DOHH2 (cell line): Measurements from ENCODE around the gene ZBTB7C.

Experiments used
- EZH2phosphoT487 ChIP-seq: fragments of 200-600 bp; sonication (generic); IDR thresholded peaks from 2 replicates; pipeline ENCODE4 v1.6.1; 2017; ENCODE audit warnings: borderline replicate concordance, mild to moderate bottlenecking, antibody characterized with exemption, low read length, moderate library complexity, mixed read lengths
- TF ChIP-seq, protein P1 (sequence below): fragments of 200-600 bp; sonication (generic); IDR thresholded peaks from one replicate; pipeline ENCODE4 v1.5.1; 2014; ENCODE audit warnings: antibody characterized with exemption, mild to moderate bottlenecking, low read depth, low read length; ENCODE audit not compliant: poor library complexity, severe bottlenecking

DNA sequence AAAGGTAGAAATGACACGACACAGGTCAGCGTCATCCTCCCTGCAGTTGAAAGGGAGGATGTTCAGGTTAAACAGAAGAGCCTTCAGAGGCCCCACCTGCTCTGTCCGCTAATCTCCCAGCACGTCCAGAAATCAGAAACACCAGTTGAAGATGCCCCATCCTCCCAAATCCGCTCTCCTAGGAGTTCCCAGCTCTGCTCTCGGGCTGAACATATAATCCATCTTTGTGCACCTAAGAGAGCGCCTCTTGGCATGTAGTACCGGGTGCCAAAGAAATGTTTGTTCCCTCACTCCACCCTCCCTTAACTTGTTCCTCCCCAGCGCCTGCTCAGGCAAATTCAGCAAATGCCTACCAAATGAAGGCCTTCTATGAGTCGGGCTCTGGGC lies 333.5 kb downstream of the ZBTB7C start:
- TF ChIP-seq, protein P1, sequence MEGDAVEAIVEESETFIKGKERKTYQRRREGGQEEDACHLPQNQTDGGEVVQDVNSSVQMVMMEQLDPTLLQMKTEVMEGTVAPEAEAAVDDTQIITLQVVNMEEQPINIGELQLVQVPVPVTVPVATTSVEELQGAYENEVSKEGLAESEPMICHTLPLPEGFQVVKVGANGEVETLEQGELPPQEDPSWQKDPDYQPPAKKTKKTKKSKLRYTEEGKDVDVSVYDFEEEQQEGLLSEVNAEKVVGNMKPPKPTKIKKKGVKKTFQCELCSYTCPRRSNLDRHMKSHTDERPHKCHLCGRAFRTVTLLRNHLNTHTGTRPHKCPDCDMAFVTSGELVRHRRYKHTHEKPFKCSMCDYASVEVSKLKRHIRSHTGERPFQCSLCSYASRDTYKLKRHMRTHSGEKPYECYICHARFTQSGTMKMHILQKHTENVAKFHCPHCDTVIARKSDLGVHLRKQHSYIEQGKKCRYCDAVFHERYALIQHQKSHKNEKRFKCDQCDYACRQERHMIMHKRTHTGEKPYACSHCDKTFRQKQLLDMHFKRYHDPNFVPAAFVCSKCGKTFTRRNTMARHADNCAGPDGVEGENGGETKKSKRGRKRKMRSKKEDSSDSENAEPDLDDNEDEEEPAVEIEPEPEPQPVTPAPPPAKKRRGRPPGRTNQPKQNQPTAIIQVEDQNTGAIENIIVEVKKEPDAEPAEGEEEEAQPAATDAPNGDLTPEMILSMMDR, result no peak
- no peak for TF ChIP-seq EZH2phosphoT487
